SU-DHL-6 (cell line): ENCODE data around the gene AGTRAP.

Experiments used
- CTCF ChIP-seq: fragments of 200-600 bp; sonication (generic); IDR thresholded peaks from one replicate; pipeline ENCODE4 v1.5.1; 2017; ENCODE audit warnings: antibody characterized with exemption, mild to moderate bottlenecking, low read length, moderate library complexity; ENCODE audit not compliant: insufficient read depth, poor library complexity, severe bottlenecking
- EZH2phosphoT487 ChIP-seq: fragments of 200-600 bp; sonication (generic), shearing (Covaris generic); conservative IDR thresholded peaks from 2 replicates; pipeline ENCODE4 v1.6.1; 2018; ENCODE audit warnings: mild to moderate bottlenecking, antibody characterized with exemption, low read length, moderate library complexity, mixed read lengths

GRCh38 chr1:11695861-11696260 lies 40.1 kb upstream of the AGTRAP start:
- TF ChIP-seq CTCF: no peak
- no peak for TF ChIP-seq EZH2phosphoT487
